GM23248 (cell line): ENCODE data around the gene SNX9. TPM values are rescaled to one million over a fixed set of nuclear protein-coding genes. Genes with fewer than 3 reads are reported as not detected.

Experiments
- DNase-seq: peaks from one replicate; pipeline ENCODE4 v3.0.0-alpha.2; 2015
- H2AFZ ChIP-seq: fragments of 200-600 bp; sonication (generic); 2 replicates; pipeline ENCODE4 v1.6.1; 2016; ENCODE audit warnings: antibody characterized with exemption
- H3F3A ChIP-seq: fragments of 200-600 bp; sonication (generic); 2 replicates; pipeline ENCODE4 v1.6.1; 2016; ENCODE audit warnings: mild to moderate bottlenecking, antibody characterized with exemption, mixed run types; ENCODE audit not compliant: insufficient read depth
- H3K27ac ChIP-seq: fragments of 200-600 bp; sonication (generic); 2 replicates; pipeline ENCODE4 v1.5.1; 2016; ENCODE audit warnings: mild to moderate bottlenecking
- H3K27me3 ChIP-seq: fragments of 200-600 bp; sonication (generic); replicated peaks from 2 replicates; pipeline ENCODE4 v1.6.1; 2016; ENCODE audit warnings: mild to moderate bottlenecking; ENCODE audit not compliant: insufficient read depth
- H3K36me3 ChIP-seq: fragments of 200-600 bp; sonication (generic); 2 replicates; pipeline ENCODE4 v1.6.1; 2016; ENCODE audit warnings: low read depth, mild to moderate bottlenecking
- H3K4me1 ChIP-seq: fragments of 200-600 bp; sonication (generic); 2 replicates; pipeline ENCODE4 v1.6.1; 2016; ENCODE audit warnings: mild to moderate bottlenecking; ENCODE audit not compliant: insufficient read depth
- H3K4me2 ChIP-seq: fragments of 200-600 bp; sonication (generic); one replicate; pipeline ENCODE4 v1.6.1; 2016; ENCODE audit warnings: mild to moderate bottlenecking; ENCODE audit not compliant: unreplicated experiment
- H3K4me3 ChIP-seq: fragments of 200-600 bp; sonication (generic); 2 replicates; pipeline ENCODE4 v1.5.1; 2016; ENCODE audit warnings: mild to moderate bottlenecking
- H3K79me2 ChIP-seq: fragments of 200-600 bp; sonication (generic); 2 replicates; pipeline ENCODE4 v1.6.1; 2016; ENCODE audit warnings: mild to moderate bottlenecking; ENCODE audit not compliant: insufficient read depth
- H3K9ac ChIP-seq: fragments of 200-600 bp; sonication (generic); 2 replicates; pipeline ENCODE4 v1.6.1; 2016; ENCODE audit warnings: mild to moderate bottlenecking
- H3K9me2 ChIP-seq: fragments of 200-600 bp; sonication (generic); 2 replicates; pipeline ENCODE4 v1.6.1; 2016; ENCODE audit warnings: mixed run types, mild to moderate bottlenecking, moderate library complexity; ENCODE audit not compliant: insufficient read depth
- H3K9me3 ChIP-seq: fragments of 200-600 bp; sonication (generic); one replicate; pipeline ENCODE4 v1.6.1; 2017; ENCODE audit warnings: low read depth
- H4K20me1 ChIP-seq: fragments of 200-600 bp; sonication (generic); 2 replicates; pipeline ENCODE4 v1.6.0; 2016; ENCODE audit not compliant: insufficient read depth
- EZH2 ChIP-seq: fragments of 200-600 bp; sonication (generic); IDR thresholded peaks from 2 replicates; pipeline ENCODE4 v1.6.1; 2018; ENCODE audit warnings: antibody characterized with exemption, mild to moderate bottlenecking; ENCODE audit not compliant: insufficient read depth, poor library complexity, severe bottlenecking
- EZH2phosphoT487 ChIP-seq: fragments of 200-600 bp; sonication (generic); IDR thresholded peaks from 2 replicates; pipeline ENCODE4 v1.6.1; 2018; ENCODE audit warnings: antibody characterized with exemption, moderate library complexity, mild to moderate bottlenecking, low read depth; ENCODE audit not compliant: insufficient read depth
- WGBS, 2 experiments: methylation state at CpG; one replicate each; pipeline ENCODE4 v1.1.6; 2015 to 2017; ENCODE audit warnings: low lambda C conversion rate in 2 of 2, low coverage in 1 of 2; ENCODE audit errors: missing lambda C conversion rate in 2 of 2; 5-methylcytosine and 5-hydroxymethylcytosine counted together
- in situ Hi-C: fragments of 300-500 bp; cut with MboI; formaldehyde crosslinking; loops from 2 replicates; pipeline ENCODE4 v1.15.0; 2020
- polyA plus RNA-seq: library from polyadenylated mRNA; unstranded; fragments of >200 nt; fragmentation: Nextera tagmentation; extraction: Ambion mirVana; gene quantifications from 2 replicates; pipeline ENCODE4 v1.2.1, GENCODE V29; 2016
- total RNA-seq: library from RNA; depleted of rRNA; stranded (reverse); fragments of >200 nt; shearing (Covaris generic); gene quantifications from 2 replicates; pipeline ENCODE4 v1.2.3, GENCODE V29; 2014

The SNX9 gene
- total and polyA plus RNA-seq, 2 experiments from 2014 or later, result 80.4 to 89.6 TPM

GRCh38 chr6:157862706-157863105 is 39.7 kb downstream of the SNX9 start:
- Histone ChIP-seq H3K27ac (peak overlapping the region; percentile 24; the same call in 1 of the 2 replicates), H3K36me3 (no peaks in the 10 kb centered on the region)

DNA sequence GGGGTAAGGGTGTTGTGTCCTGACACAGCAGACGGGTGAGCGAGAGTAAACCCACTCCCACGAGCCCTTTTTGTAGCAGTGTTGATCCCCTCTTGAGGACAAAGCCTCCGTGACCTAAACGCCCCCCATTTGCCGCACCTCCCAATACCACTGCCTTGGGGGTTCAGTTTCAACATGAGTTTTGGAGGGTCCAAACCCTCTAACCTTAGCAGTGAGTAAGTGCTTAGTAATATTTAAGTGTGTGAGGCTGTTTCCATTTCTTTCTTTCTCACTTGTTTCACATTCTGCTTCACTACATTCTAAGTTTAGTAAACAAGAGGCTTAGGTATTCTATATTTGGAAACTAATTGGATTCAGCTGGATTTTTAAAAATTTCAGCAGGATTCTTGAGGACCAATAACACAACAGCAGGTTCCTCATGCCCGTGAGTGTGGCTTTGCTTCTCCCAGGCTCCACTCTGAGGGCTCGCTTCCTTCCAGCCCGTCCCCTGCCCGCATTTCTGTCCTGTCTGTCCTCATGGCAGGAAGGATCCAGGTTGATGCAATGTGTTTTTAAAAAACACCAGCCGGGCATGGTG is 41.2 kb downstream of the SNX9 start:
- DNase-seq, result no peak

More at GRCh38 chr6:157862706-157863105, 39.7 kb downstream of the SNX9 start:
- no peak for DNase-seq
- H3K9me3 ChIP-seq, result no peaks in the 10 kb centered on the region
- no peaks in the 10 kb centered on the region for H3K27me3 ChIP-seq
- H3F3A ChIP-seq, result peaks cover 37% of the 10 kb centered on the region
- TF ChIP-seq EZH2 (no peak), EZH2phosphoT487 (no peak)
- peaks cover 100% of the 10 kb centered on the region for H3K79me2 ChIP-seq
- no peak overlapping the region for H3K9ac ChIP-seq
- H3K4me3 ChIP-seq, result no peak overlapping the region
- H3K9me2 ChIP-seq, result no peaks in the 10 kb centered on the region
- peaks cover 54% of the 10 kb centered on the region for H3K4me1 ChIP-seq
- 0 out of 2 replicates have a peak, but pooled peaks cover 9% of the 10 kb centered on the region for H4K20me1 ChIP-seq
- no peak overlapping the region for H2AFZ ChIP-seq
- WGBS, 2 experiments, result 56 to 65% methylated on average over 1 of the region's 1 CpG
- in situ Hi-C loops, result no loop called here
- peak overlapping the region; percentile 12 for H3K4me2 ChIP-seq

GRCh38 chr6:157865249-157865648 is 42.2 kb downstream of the SNX9 start:
- H4K20me1 ChIP-seq, result 0 out of 2 replicates have a peak, but pooled peaks cover 15% of the 10 kb centered on the region
- H2AFZ ChIP-seq, result no peak overlapping the region
- TF ChIP-seq EZH2phosphoT487 (no peak), EZH2 (no peak)
- peaks cover 100% of the 10 kb centered on the region for H3K79me2 ChIP-seq
- no peaks in the 10 kb centered on the region for H3K9me2 ChIP-seq
- no peak overlapping the region for H3K4me2 ChIP-seq
- H3F3A ChIP-seq, result peaks cover 38% of the 10 kb centered on the region
- no peaks in the 10 kb centered on the region for H3K27me3 ChIP-seq
- H3K9me3 ChIP-seq, result no peaks in the 10 kb centered on the region
- H3K4me3 ChIP-seq, result no peak overlapping the region
- H3K4me1 ChIP-seq, result peaks cover 57% of the 10 kb centered on the region
- no peaks in the 10 kb centered on the region; the same call in 1 of the 2 replicates for H3K36me3 ChIP-seq
- in situ Hi-C loops, result no loop called here
- H3K9ac ChIP-seq, result no peak overlapping the region
- no peak for DNase-seq
- no peak overlapping the region for H3K27ac ChIP-seq
- 88 to 90% methylated on average over 6 of the region's 6 CpGs for WGBS, 2 experiments

More for the DNA sequence above, 41.2 kb downstream of the SNX9 start:
- Histone ChIP-seq H3K9me2 (no peaks in the 10 kb centered on the region), H3F3A (peaks cover 41% of the 10 kb centered on the region), H2AFZ (no peak overlapping the region), H3K4me2 (no peak overlapping the region), H3K9ac (no peak overlapping the region), H4K20me1 (0 out of 2 replicates have a peak, but pooled peaks cover 15% of the 10 kb centered on the region), H3K79me2 (peaks cover 100% of the 10 kb centered on the region), H3K27ac (no peak overlapping the region), H3K4me1 (peaks cover 61% of the 10 kb centered on the region), H3K4me3 (no peak overlapping the region), H3K9me3 (no peaks in the 10 kb centered on the region), H3K36me3 (no peaks in the 10 kb centered on the region; the same call in 1 of the 2 replicates), H3K27me3 (no peaks in the 10 kb centered on the region)
- in situ Hi-C loops, result no loop called here
- no peak for TF ChIP-seq EZH2phosphoT487
- TF ChIP-seq EZH2, result no peak
- 91% methylated on average over 11 of the region's 11 CpGs for WGBS, 2 experiments

GRCh38 chr6:157867155-157867559 is 44.1 kb downstream of the SNX9 start:
- Histone ChIP-seq H3K9me2 (no peaks in the 10 kb centered on the region), H3K4me3 (no peak overlapping the region; the same call in 1 of the 2 replicates), H3K27me3 (no peaks in the 10 kb centered on the region), H3K27ac (peak overlapping the region; percentile 43), H3K4me1 (peaks cover 40% of the 10 kb centered on the region), H3K4me2 (peak overlapping the region; percentile 39), H3K79me2 (peaks cover 100% of the 10 kb centered on the region), H2AFZ (no peak overlapping the region), H3F3A (peaks cover 36% of the 10 kb centered on the region), H4K20me1 (0 out of 2 replicates have a peak, but pooled peaks cover 15% of the 10 kb centered on the region), H3K36me3 (peaks cover 4% of the 10 kb centered on the region; the same call in 1 of the 2 replicates), H3K9ac (peak overlapping the region; percentile 31), H3K9me3 (no peaks in the 10 kb centered on the region)
- in situ Hi-C loops, result no loop called here
- TF ChIP-seq EZH2 (no peak), EZH2phosphoT487 (no peak)
- WGBS, 2 experiments, result 34 to 36% methylated on average over 5 of the region's 5 CpGs
- peak; percentile 78 for DNase-seq

GRCh38 chr6:157867981-157868380 is 44.9 kb downstream of the SNX9 start:
- Histone ChIP-seq H3K27ac (peak overlapping the region; percentile 43), H3K79me2 (peaks cover 100% of the 10 kb centered on the region)

More at GRCh38 chr6:157867981-157868380, 44.9 kb downstream of the SNX9 start:
- no peaks in the 10 kb centered on the region for H3K27me3 ChIP-seq
- H4K20me1 ChIP-seq, result 0 out of 2 replicates have a peak, but pooled peaks cover 15% of the 10 kb centered on the region
- H3K4me2 ChIP-seq, result peak overlapping the region; percentile 39
- no peak for TF ChIP-seq EZH2phosphoT487
- no peak for TF ChIP-seq EZH2
- H3K4me1 ChIP-seq, result peaks cover 38% of the 10 kb centered on the region
- peaks cover 36% of the 10 kb centered on the region for H3F3A ChIP-seq
- DNase-seq, result peak; percentile 45
- no peaks in the 10 kb centered on the region for H3K9me2 ChIP-seq
- H3K9ac ChIP-seq, result peak overlapping the region; percentile 31
- H2AFZ ChIP-seq, result no peak overlapping the region
- in situ Hi-C loops, result no loop called here
- peaks cover 9% of the 10 kb centered on the region for H3K36me3 ChIP-seq
- no peak overlapping the region for H3K4me3 ChIP-seq
- no peaks in the 10 kb centered on the region for H3K9me3 ChIP-seq
